H9 (cell line): ENCODE measurements around the gene SPAM1. TPM values are rescaled to one million over a fixed set of nuclear protein-coding genes. Genes with fewer than 3 reads are reported as not detected.
A peak's percentile ranks its signal among the peaks of the same experiment; 100 is the strongest.

Experiments used
- DNase-seq: peaks from one replicate; pipeline ENCODE4 v3.0.0-alpha.2; 2017
- H2AFZ ChIP-seq: one replicate; pipeline ENCODE4 v1.6.1; 2013; ENCODE audit warnings: mild to moderate bottlenecking, low read length, control low read depth, moderate library complexity
- H2AK5ac ChIP-seq: 2 replicates; pipeline ENCODE4 v1.6.1; 2013; ENCODE audit warnings: low read length, control low read depth, mixed read lengths; ENCODE audit not compliant: insufficient read length
- H2BK120ac ChIP-seq: one replicate; pipeline ENCODE4 v1.6.1; 2013; ENCODE audit warnings: low read depth, mild to moderate bottlenecking, low read length, control low read depth, inconsistent platforms; ENCODE audit not compliant: poor library complexity, severe bottlenecking
- H2BK12ac ChIP-seq: 2 replicates; pipeline ENCODE4 v1.6.1; 2013; ENCODE audit warnings: low read length, control low read depth, mixed read lengths, low read depth; ENCODE audit not compliant: insufficient read length
- H2BK15ac ChIP-seq: 2 replicates; pipeline ENCODE4 v1.6.1; 2013; ENCODE audit warnings: low read depth, low read length, control low read depth
- H2BK20ac ChIP-seq: one replicate; pipeline ENCODE4 v1.6.1; 2013; ENCODE audit warnings: low read depth, mild to moderate bottlenecking, low read length, control low read depth, inconsistent platforms; ENCODE audit not compliant: poor library complexity, severe bottlenecking
- H2BK5ac ChIP-seq: 2 replicates; pipeline ENCODE4 v1.6.1; 2013; ENCODE audit warnings: low read length, control low read depth, mixed read lengths; ENCODE audit not compliant: insufficient read length
- H3K14ac ChIP-seq: 2 replicates; pipeline ENCODE4 v1.6.1; 2013; ENCODE audit warnings: low read length, control low read depth; ENCODE audit not compliant: insufficient read depth
- H3K18ac ChIP-seq: 2 replicates; pipeline ENCODE4 v1.6.1; 2013; ENCODE audit warnings: low read depth, mild to moderate bottlenecking, mixed read lengths, low read length, control low read depth; ENCODE audit not compliant: insufficient read length
- H3K23ac ChIP-seq: 2 replicates; pipeline ENCODE4 v1.6.1; 2013; ENCODE audit warnings: low read length, control low read depth, mixed read lengths, low read depth; ENCODE audit not compliant: insufficient read length
- H3K23me2 ChIP-seq: 2 replicates; pipeline ENCODE4 v1.6.1; 2013; ENCODE audit warnings: low read depth, mild to moderate bottlenecking, mixed read lengths, low read length, control low read depth; ENCODE audit not compliant: insufficient read length, poor library complexity, severe bottlenecking
- H3K27ac ChIP-seq: 2 replicates; pipeline ENCODE4 v1.5.1; 2013; ENCODE audit warnings: low read length, control low read depth, mixed read lengths, low read depth; ENCODE audit not compliant: insufficient read length
- H3K27me3 ChIP-seq: 2 replicates; pipeline ENCODE4 v1.6.1; 2013; ENCODE audit warnings: low read length, control low read depth, inconsistent platforms; ENCODE audit not compliant: insufficient read depth
- H3K4ac ChIP-seq: 2 replicates; pipeline ENCODE4 v1.6.1; 2013; ENCODE audit warnings: low read depth, mild to moderate bottlenecking, control low read depth, inconsistent platforms, low read length, moderate library complexity
- H3K4me1 ChIP-seq: 2 replicates; pipeline ENCODE4 v1.6.1; 2013; ENCODE audit warnings: low read length, control low read depth, inconsistent platforms; ENCODE audit not compliant: insufficient read depth
- H3K4me2 ChIP-seq: 2 replicates; pipeline ENCODE4 v1.6.1; 2013; ENCODE audit warnings: low read length, control low read depth, mixed read lengths; ENCODE audit not compliant: insufficient read length, insufficient read depth
- H3K56ac ChIP-seq: 2 replicates; pipeline ENCODE4 v1.6.1; 2013; ENCODE audit warnings: low read depth, mild to moderate bottlenecking, mixed read lengths, low read length, control low read depth; ENCODE audit not compliant: insufficient read length
- H3K79me1 ChIP-seq: 2 replicates; pipeline ENCODE4 v1.6.1; 2013; ENCODE audit warnings: low read depth, mild to moderate bottlenecking, moderate library complexity, low read length, control low read depth, inconsistent platforms; ENCODE audit not compliant: insufficient read depth, poor library complexity, severe bottlenecking
- H3K79me2 ChIP-seq: 2 replicates; pipeline ENCODE4 v1.6.1; 2013; ENCODE audit warnings: low read length, control low read depth, inconsistent platforms; ENCODE audit not compliant: insufficient read depth
- H3K9ac ChIP-seq: 2 replicates; pipeline ENCODE4 v1.6.1; 2013; ENCODE audit warnings: low read length, control low read depth, mixed read lengths; ENCODE audit not compliant: insufficient read length; ENCODE audit errors: extremely low read depth
- H3K9me3 ChIP-seq: one replicate; pipeline ENCODE4 v1.6.1; 2013; ENCODE audit warnings: low read depth, low read length, inconsistent platforms; ENCODE audit not compliant: control insufficient read depth
- H3T11ph ChIP-seq: one replicate; pipeline ENCODE4 v1.6.1; 2013; ENCODE audit warnings: mild to moderate bottlenecking, low read length, control low read depth, inconsistent platforms
- H4K20me1 ChIP-seq: one replicate; pipeline ENCODE4 v1.6.1; 2013; ENCODE audit not compliant: control insufficient read depth, insufficient read length, insufficient read depth
- H4K5ac ChIP-seq: 2 replicates; pipeline ENCODE4 v1.6.1; 2013; ENCODE audit warnings: low read depth, mild to moderate bottlenecking, mixed read lengths, low read length, control low read depth; ENCODE audit not compliant: insufficient read length
- H4K8ac ChIP-seq: replicated peaks from 2 replicates; pipeline ENCODE4 v1.6.1; 2013; ENCODE audit warnings: low read length, control low read depth, mixed read lengths, low read depth; ENCODE audit not compliant: insufficient read length
- H4K91ac ChIP-seq: 2 replicates; pipeline ENCODE4 v1.6.1; 2013; ENCODE audit warnings: low read depth, mild to moderate bottlenecking, moderate library complexity, mixed read lengths, low read length, control low read depth; ENCODE audit not compliant: insufficient read length
- H3K27ac Mint-ChIP-seq, 3 experiments: 2 replicates in 2 of 3; 3 replicates in 1 of 3; pipeline ENCODE4 v1.8.0; 2020 to 2021; ENCODE audit warnings: mixed read lengths in 3 of 3, mild to moderate bottlenecking in 1 of 3, moderate library complexity in 1 of 3
- H3K27me3 Mint-ChIP-seq: 2 replicates; pipeline ENCODE4 v1.8.0; 2021; ENCODE audit warnings: low read depth, mild to moderate bottlenecking, moderate library complexity, mixed read lengths
- H3K36me3 Mint-ChIP-seq, 3 experiments: 2 replicates in 2 of 3; 3 replicates in 1 of 3; pipeline ENCODE4 v1.8.0; 2020 to 2021; ENCODE audit warnings: low read depth in 3 of 3, mixed read lengths in 3 of 3; ENCODE audit not compliant: insufficient read depth in 1 of 3
- H3K4me1 Mint-ChIP-seq, 2 experiments: 2 replicates each; pipeline ENCODE4 v1.8.0; 2020; ENCODE audit warnings: mixed read lengths in 2 of 2
- H3K4me3 Mint-ChIP-seq, 2 experiments: 2 replicates in 1 of 2; 3 replicates in 1 of 2; pipeline ENCODE4 v1.8.0; 2020 to 2021; ENCODE audit warnings: mild to moderate bottlenecking in 2 of 2, mixed read lengths in 2 of 2, moderate library complexity in 1 of 2
- H3K9me3 Mint-ChIP-seq, 2 experiments: 2 replicates in 1 of 2; 3 replicates in 1 of 2; pipeline ENCODE4 v1.8.0; 2020; ENCODE audit warnings: mild to moderate bottlenecking in 2 of 2, mixed read lengths in 2 of 2, moderate library complexity in 1 of 2
- WGBS: extraction: QIAGEN DNeasy Blood & Tissue Kit; methylation state at CpG from one replicate; pipeline ENCODE4 v1.1.7; 2013; ENCODE audit warnings: missing lambda C conversion rate, low lambda C conversion rate, mixed read lengths; ENCODE audit not compliant: insufficient read length; ENCODE audit errors: extremely low coverage; 5-methylcytosine and 5-hydroxymethylcytosine counted together
- total RNA-seq: library from RNA; stranded (reverse); gene quantifications from 2 replicates; pipeline ENCODE4 v1.2.1, GENCODE V29; 2021
- TF ChIP-seq, protein P1 (sequence below): fragments of 200-600 bp; sonication (generic); conservative IDR thresholded peaks from 3 replicates; pipeline ENCODE4 v1.8.0; 2021; ENCODE audit warnings: antibody characterized with exemption, mild to moderate bottlenecking

SPAM1 gene
- total RNA-seq, 1 experiment from 2014 or later, result not detected

- peaks cover 2% of the 10 kb centered on the region; the same call in 1 of the 2 replicates for H3K4me1 ChIP-seq
- no peaks in the 10 kb centered on the region for H3K79me2 ChIP-seq
- H2BK20ac ChIP-seq, result no peak overlapping the region
- H4K8ac ChIP-seq, result no peak overlapping the region
- H4K5ac ChIP-seq, result no peak overlapping the region
- H3K56ac ChIP-seq, result no peak overlapping the region
- H3K4me2 ChIP-seq, result peak overlapping the region; percentile 8
- no peaks in the 10 kb centered on the region for H3K79me1 ChIP-seq
- no peak overlapping the region for H3K14ac ChIP-seq
- H3K27me3 ChIP-seq, result no peaks in the 10 kb centered on the region
- DNase-seq, result no peak
- peak overlapping the region; percentile 48 for H2AFZ ChIP-seq
- no peak overlapping the region for H2BK15ac ChIP-seq
- H3K23me2 ChIP-seq, result no peaks in the 10 kb centered on the region
- no peak overlapping the region for H3T11ph ChIP-seq
- no peaks in the 10 kb centered on the region for H3K9me3 ChIP-seq
- peak overlapping the region; percentile 65 for H3K27ac ChIP-seq
- H2BK120ac ChIP-seq, result no peak overlapping the region
- no peak overlapping the region for H3K4ac ChIP-seq
- H3K18ac ChIP-seq, result no peak overlapping the region
- TF ChIP-seq, protein P1, sequence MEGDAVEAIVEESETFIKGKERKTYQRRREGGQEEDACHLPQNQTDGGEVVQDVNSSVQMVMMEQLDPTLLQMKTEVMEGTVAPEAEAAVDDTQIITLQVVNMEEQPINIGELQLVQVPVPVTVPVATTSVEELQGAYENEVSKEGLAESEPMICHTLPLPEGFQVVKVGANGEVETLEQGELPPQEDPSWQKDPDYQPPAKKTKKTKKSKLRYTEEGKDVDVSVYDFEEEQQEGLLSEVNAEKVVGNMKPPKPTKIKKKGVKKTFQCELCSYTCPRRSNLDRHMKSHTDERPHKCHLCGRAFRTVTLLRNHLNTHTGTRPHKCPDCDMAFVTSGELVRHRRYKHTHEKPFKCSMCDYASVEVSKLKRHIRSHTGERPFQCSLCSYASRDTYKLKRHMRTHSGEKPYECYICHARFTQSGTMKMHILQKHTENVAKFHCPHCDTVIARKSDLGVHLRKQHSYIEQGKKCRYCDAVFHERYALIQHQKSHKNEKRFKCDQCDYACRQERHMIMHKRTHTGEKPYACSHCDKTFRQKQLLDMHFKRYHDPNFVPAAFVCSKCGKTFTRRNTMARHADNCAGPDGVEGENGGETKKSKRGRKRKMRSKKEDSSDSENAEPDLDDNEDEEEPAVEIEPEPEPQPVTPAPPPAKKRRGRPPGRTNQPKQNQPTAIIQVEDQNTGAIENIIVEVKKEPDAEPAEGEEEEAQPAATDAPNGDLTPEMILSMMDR, result no peak
- peaks cover 44 to 58% of the 10 kb centered on the region in 2 experiments for H3K4me1 Mint-ChIP-seq
- no peak overlapping the region for H2BK5ac ChIP-seq
- no peak overlapping the region for H3K23ac ChIP-seq
- H2BK12ac ChIP-seq, result no peak overlapping the region
- peak overlapping the region; percentile 88 to 98 (median 96) for H3K27ac Mint-ChIP-seq
- H3K4me3 Mint-ChIP-seq, result no peak overlapping the region; a peak in 1 of 5 replicates
- peaks cover 0 to 5% of the 10 kb centered on the region in 2 experiments; a peak in 3 of 5 replicates for H3K9me3 Mint-ChIP-seq
- H3K9ac ChIP-seq, result no peak overlapping the region
- H2AK5ac ChIP-seq, result no peak overlapping the region
- WGBS, result no CpG with 5 or more reads among the region's 3 CpGs
- no peak overlapping the region for H4K91ac ChIP-seq
- H3K36me3 Mint-ChIP-seq, result peaks cover 0 to 4% (median 2%) of the 10 kb centered on the region in 3 experiments; a peak in 1 of 7 replicates
- no peaks in the 10 kb centered on the region for H4K20me1 ChIP-seq
- no peaks in the 10 kb centered on the region for H3K27me3 Mint-ChIP-seq
These were observed 16.5 kb downstream of the SPAM1 start for GRCh38 chr7:123941391-123942180.
